Stimulated activated CD8-positive, alpha-beta memory T cell treated with anti-CD3 and anti-CD28 coated beads, Interleukin-2, amount 100 ng/mL, for 1 hour (primary cell): ENCODE data around the gene NR2E1.

Experiments
- DNase-seq, 2 donors: peaks; one replicate each; pipeline ENCODE4 v3.0.0-alpha.2; 2020; ENCODE audit warnings: low read depth in 2 of 2

The NR2E1 gene

GRCh38 chr6:108165714-108166663, at the start of gene NR2E1:
Gene NR2E1, plus strand, starts transcription at chr6:108166022. Its CDS starts 744 bp downstream, at chr6:108166766.
- DNase-seq = no peak

- no peak for DNase-seq
Observed at GRCh38 chr6:108116546-108117426, 49.0 kb upstream of the NR2E1 start.

GRCh38 chr6:108117427-108118358, 48.1 kb upstream of the NR2E1 start:
- DNase-seq = no peak

DNA sequence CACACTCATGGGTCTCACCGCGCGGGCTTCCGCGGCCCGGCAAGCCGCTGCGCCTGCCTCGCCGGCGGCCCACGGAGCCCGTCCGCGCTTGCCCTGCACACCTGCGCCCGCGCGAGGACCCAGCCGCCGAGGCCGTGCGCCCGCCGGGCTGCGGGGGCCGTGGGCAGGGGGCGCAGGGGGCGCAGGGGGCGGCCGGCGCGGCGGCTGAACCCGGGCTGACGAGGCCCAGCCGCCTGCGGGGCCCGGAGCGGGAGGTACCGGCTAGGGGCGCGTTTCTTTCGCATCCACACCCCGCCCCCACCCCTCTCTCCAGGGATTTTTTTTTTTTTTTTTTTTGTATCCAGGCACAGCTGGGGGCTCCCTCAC, 47.5 kb upstream of the NR2E1 start:
- DNase-seq = no peak

- DNase-seq = no peak
Observed at GRCh38 chr6:108118810-108119768, 46.7 kb upstream of the NR2E1 start.

GRCh38 chr6:108119769-108120141, 46.1 kb upstream of the NR2E1 start:
- no peak for DNase-seq

DNA sequence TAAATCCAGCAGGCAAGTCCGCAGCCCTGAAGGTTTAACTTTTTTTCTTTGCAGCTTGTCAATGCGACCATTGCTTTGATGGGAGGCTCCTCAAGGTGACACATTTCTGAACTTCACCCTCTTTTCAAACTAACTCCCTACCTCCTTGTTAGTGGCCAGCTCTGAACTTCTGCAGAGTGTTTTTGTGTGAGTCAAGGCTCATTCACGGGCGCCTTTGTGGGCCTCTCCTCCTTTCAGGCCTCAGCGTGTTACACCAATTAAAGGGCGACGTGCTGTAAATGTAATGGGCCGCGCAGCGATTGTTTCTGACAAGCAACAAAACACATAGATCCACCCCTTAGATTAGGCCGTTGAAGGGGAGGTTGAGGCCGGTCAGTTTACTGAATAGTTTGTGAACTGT, 45.5 kb upstream of the NR2E1 start:
- DNase-seq = no peak

DNA sequence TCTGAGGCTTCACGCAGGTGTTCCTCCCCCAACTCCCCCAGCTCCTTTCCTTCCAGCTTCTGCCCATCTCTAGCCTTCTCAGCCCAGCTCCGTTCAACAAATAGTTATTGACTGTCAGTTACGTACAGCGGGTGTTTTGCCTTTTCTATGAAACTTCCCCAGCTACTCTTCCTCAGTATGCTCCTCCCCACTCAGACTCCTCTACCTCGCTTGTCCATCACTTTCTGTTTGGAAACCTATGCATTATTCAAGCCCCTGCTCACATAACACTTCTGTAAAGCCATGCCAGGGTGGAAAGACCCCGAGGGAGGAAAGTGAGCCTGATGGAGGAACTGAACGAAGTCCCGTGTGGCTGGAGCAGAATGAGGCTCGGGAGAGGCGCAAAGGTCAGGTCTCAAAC, 44.2 kb upstream of the NR2E1 start:
- no peak for DNase-seq

GRCh38 chr6:108123481-108123929, 42.3 kb upstream of the NR2E1 start:
- no peak for DNase-seq

DNA sequence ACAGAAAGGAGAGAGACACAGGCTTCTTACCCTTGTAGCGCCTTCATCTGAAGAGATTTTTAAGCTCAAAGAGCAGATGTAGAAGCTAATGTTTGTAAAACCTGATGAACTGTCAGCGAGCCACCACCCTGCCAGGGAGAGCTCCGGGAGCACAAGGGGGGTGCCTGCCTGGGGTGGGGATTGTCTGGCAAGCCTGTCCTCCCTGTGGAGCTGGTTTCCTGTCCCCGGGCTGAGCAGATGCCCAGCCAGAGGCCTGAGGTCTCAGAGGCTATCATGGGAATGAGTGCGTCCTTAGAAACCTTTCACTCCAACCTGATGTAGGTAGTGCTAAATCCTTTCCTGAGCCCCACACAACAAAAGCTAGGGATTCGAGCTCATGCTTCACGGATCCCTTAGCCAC, 41.9 kb upstream of the NR2E1 start:
- no peak for DNase-seq

GRCh38 chr6:108127056-108127455, 38.8 kb upstream of the NR2E1 start:
- no peak for DNase-seq

GRCh38 chr6:108127826-108128225, 38.0 kb upstream of the NR2E1 start:
- no peak for DNase-seq

DNA sequence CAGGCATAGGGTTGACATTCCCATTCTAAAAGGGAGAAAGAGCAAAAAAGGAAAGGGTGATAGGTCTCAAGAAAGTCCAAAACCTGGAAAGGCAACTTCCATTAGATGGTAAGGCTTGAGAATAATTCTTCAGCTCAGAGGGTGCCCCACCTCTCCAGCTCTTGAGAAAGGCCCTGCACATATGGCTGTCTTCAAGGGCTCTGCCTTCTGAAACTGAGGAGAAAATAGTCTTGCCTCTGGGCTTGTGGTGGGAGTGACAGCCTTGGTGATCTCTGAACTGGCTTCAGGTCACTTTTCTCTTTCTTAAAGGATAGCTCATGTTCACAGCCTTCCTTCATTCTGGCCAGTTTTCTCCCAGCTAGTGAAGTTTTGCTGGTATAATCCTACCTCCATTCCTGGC, 35.6 kb upstream of the NR2E1 start:
- no peak for DNase-seq

GRCh38 chr6:108132863-108133262, 33.0 kb upstream of the NR2E1 start:
- no peak for DNase-seq

GRCh38 chr6:108133594-108134179, 32.1 kb upstream of the NR2E1 start:
- no peak for DNase-seq

DNA sequence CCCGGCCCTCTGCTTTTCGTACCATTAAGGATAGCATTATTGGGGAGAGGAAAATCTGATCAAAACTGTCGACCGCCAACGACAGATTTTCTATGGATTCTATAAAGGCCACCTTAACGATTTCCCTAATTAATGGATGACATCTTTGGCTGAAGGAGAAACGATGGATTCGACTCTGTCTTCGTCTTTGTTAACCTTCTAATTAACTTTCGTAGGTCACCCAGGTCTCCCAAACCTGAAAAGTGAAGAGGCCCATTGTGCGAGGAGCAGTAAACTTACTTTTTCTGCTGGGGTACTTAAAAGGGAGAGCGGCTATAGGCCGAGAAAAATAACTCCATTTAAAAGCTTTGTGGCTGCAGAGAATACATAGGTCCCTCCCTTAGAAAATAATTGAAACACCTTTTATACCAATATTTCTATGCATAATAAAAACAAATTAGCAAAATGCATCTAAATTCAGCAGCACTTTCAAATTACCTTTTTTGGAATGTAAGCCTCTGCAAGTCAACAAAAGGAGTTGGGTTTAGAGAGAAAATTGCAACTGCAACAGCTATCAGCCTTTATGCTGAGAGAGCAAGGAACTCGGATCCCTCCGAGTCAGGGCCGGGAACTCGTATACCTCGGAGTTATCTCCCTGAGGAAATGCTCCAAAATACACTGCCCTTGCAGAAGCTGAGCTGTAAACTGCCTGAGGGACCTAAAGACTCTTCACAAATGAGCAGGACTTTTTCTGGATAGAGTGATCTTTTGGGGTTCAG, 31.4 kb upstream of the NR2E1 start:
- DNase-seq = no peak

DNA sequence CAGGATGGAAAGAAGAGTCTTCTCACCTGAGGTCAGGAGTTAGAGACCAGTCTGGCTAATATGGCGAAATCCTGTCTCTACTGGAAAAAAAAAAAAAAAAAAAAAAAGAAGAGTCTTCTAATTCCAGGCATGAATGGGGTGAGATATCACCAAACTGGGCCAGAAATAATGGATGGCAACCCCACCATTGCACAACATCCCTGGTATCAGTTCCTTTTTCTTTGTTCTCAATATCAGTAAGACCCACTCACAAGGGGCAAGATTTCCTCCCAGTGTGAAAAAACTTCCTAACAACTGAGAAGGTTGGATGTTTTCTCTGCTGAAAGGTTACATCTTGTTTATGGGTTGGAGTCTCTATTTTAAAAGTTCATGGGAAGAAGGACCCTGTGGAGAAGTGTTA, 23.6 kb upstream of the NR2E1 start:
- DNase-seq = no peak

DNA sequence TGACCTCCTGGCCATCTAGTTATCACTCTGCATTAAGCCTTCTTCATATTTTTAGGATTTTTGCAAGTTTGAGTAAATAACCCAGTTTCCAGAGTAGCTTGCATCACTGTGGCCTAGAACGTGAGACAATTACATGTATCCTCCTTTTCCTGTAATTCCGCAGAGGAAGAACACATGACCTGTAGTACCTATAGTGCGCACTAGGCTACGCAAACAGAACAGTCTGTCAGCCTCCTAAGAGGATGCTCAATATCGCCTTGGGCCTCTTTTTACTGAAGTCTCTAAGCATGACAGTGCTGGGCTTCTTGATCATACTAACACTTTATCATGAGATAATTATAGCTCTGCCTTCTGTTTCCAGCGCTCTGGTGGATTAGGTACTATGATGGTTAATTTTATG, 20.2 kb upstream of the NR2E1 start:
- DNase-seq = no peak

- DNase-seq = no peak
Observed at GRCh38 chr6:108152446-108152845, 13.4 kb upstream of the NR2E1 start.
